MM.1S (cell line): ENCODE results near the gene C1QC.

Source experiments
- CTCF ChIP-seq: fragments of 300-600 bp; sonication (generic); IDR thresholded peaks from 2 replicates; pipeline ENCODE4 v1.5.1; 2016; ENCODE audit warnings: antibody characterized with exemption, low read length, mixed read lengths
- EZH2 ChIP-seq: fragments of 300-600 bp; sonication (generic); optimal IDR thresholded peaks from 2 replicates; pipeline ENCODE3; 2017; ENCODE audit warnings: low read depth, mild to moderate bottlenecking, antibody characterized with exemption, low read length, mixed read lengths
- EZH2phosphoT487 ChIP-seq: fragments of 300-600 bp; sonication (generic); IDR thresholded peaks from 2 replicates; pipeline ENCODE4 v1.6.1; 2018; ENCODE audit warnings: antibody characterized with exemption, low read length

GRCh38 chr1:22694172-22694571, 50.7 kb downstream of the C1QC start:
- TF ChIP-seq CTCF (no peak), EZH2 (no peak), EZH2phosphoT487 (no peak)
